GM21447 (cell line): ENCODE data around the gene DDX11.
"Not testable (repeated sequence)": the region's sequence is repeated elsewhere in the genome, so short reads cannot be mapped to it uniquely, and the experiment has no call there.

Source experiments
- ATAC-seq: cut with Tn5 transposase; IDR thresholded peaks from one replicate; pipeline ENCODE4 v1.9.1; 2021; ENCODE audit not compliant: unreplicated experiment

DDX11 gene

DNA sequence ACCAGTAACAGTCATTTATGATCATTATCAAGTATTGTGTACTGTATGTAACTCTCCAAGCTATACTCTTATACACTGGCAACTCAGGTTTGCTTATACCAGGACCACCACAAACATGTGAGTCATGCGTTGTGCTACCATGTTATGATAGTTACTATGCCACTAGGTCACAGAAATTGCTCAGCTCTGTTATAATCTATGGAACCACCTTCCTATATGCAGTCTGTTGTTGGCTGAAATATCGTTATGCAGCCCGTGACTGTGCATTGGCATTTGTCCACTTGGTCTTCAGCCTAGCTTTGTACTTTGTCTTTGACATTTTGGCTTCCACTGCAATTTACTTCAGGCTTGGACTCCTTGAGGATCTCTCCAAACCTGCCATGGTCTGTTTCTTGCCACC is 7.5 kb upstream of the DDX11 start:
- not testable (repeated sequence) for ATAC-seq

DNA sequence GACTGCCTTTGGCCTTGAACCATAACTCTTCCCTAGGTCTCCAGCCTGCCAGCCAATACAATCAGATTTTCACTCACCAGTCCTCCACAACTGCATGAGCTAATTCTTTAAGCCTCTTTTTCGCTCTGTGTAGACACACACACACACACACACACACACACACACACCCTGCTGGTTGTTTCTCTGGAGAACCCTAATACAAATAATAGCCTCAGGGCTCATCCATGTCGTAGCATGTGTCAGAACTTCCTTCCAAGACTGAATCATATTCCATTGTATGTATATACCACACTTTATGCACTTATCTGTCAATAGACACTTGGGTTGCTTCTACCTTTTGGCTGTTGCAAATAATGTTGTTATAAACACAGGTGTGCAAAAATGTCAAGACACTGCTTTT is 6.0 kb upstream of the DDX11 start:
- ATAC-seq: not testable (repeated sequence)

DNA sequence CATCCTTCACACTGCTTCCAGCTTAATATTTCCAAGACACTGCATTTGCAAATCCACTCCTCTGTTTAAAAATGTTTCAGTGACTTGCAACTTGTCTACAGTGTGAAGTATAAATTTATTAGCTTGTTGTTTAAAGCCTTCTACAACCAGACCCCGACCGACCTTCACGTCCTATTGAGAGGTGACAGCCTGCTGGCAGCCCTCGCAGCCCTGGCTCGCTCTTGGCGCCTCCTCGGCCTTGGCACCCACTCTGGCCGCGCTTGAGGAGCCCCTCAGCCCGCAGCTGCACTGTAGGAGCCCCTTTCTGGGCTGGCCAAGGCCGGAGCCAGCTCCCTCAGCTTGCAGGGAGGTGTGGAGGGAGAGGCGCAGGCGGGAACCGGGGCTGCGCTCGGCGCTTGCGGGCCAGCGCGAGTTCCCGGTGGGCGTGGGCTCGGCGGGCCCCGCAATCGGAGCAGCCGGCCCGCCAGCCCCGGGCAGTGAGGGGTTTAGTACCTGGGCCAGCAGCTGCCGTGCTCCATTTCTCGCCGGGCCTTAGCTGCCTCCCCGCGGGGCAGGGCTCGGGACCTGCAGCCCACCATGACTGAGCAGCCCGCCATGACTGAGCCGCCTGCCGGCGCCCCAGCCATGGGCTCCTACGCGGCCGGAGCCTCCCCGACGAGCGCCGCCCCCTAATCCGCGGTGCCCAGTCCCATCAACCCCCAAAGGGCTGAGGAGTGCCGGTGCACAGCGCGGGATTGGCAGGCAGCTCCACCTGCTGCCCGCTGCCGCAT is 2.5 kb upstream of the DDX11 start:
- ATAC-seq: not testable (repeated sequence)

DNA sequence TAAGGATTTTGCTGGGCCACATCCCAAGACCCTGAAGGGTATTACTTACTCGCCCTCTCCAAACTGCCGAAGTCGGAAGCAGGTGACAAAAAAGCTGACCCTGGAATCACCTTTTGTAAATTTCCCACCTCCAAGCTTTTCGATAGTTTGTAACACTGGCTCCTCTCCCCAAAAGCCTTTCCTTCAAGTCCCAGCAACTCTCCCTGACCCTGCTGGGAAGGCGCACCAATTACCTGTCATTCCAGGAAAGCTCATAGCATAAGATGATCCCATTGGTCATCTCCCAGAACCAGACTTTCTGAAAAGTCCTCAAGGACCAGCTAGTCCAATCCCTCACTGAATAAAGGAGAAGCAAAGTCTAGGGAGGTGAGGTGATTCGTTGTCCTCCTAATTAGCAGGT is 698 bp upstream of the DDX11 start:
- not testable (repeated sequence) for ATAC-seq

DNA sequence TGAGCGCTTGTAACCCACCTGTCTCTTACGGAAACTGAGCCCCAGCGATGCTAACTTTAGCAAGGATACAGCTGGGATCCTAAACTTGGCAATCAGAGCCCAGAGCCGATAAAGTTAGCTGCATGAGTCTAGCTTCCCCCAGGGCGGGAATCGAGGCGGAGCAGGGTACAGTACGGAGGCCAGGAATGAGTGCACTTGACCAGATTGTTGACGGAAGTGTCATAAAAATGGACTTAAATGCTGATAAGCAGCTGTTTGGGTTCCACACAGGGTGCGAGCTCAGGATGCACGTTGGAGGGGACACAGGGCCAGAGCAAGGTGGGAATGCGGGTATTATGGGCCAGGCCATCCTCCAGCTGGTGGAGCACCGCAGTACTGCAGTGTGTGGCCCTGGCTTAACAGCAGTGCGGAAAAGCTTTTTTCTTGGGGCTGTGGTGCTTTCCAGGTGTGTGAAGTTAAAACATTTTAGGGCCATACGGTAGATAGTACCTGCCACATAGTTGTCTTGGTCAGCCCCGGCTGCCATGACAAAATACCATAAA is 744 bp downstream of the DDX11 start:
- ATAC-seq: peak; percentile 43

DNA sequence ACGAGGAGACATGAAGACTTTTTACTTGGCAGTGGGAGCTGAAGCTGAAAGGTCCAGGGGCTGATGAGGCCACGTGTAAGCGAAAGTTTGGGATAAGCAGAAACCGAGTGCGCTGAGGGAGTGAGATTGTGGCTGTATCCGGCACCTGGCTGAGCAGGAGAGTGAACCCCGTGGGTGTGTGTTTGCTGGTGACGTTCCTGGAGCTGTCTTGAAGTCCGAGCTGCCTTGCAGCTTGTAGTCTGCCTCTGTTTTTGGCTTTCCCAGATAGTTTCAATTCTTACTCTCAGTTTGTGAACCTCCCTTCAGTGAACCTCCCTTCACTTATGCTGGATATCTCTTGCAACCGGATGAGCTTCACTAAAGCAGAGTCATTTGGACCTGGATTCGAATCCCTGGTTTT is 2.5 kb downstream of the DDX11 start:
- not testable (repeated sequence) for ATAC-seq

DNA sequence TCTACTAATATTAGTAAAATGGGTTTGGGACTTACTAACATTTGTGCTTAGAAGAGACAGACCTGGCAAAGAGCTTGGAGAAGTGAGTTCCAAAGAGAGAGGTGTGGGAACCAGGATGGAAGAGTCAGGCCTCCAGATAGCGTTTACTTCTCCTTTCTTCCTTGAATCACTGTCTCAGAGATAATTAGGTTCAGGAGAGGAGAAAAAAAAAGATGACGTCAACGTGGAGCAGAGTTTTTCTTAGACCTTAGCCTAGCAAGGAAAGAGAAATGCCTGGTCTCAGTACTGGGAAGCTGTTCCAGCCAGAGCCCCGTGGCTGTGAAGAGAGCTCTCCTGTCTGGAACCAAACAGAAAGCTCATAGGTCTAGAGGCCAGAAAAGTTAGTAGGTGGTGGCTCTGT is 3.4 kb downstream of the DDX11 start:
- ATAC-seq: not testable (repeated sequence)

DNA sequence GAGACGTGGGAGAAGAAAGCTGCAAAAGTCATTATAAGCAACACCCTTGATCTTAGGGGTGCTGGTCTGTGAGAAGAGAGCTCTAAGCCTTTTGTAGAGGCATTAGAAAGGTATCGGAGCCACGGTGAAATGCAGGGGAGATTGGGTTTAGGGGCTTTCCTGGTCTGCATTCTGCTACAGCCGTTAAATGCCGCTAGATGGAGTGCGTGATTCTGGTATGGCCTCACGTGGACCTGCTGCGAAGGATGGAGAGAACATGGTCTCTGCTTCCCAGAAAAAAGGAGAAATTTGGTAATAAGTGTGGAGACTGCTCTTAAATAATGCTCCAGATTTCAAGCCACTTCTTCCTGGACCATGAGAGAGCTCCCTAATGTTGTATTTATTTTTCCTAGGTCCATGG is 4.3 kb downstream of the DDX11 start:
- not testable (repeated sequence) for ATAC-seq

DNA sequence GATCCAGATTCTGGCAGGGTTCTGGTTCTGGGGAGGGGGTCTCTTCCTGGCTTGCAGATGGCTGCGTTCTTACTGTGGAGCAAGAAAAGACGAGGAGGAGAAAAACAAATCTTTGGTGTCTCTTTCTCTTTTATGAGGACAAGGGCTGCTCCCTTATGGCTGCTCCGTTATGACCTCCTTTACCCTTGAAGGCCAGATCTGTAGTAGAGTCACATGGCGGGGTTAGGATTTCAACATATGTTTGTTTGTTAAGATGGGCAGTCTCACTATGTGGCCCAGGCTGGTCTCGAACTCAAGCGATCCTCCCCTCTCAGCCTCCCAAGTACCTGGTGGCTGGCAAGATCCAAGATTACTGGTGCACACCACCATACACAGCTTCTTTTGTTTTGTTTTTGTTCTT is 5.8 kb downstream of the DDX11 start:
- ATAC-seq: not testable (repeated sequence)

DNA sequence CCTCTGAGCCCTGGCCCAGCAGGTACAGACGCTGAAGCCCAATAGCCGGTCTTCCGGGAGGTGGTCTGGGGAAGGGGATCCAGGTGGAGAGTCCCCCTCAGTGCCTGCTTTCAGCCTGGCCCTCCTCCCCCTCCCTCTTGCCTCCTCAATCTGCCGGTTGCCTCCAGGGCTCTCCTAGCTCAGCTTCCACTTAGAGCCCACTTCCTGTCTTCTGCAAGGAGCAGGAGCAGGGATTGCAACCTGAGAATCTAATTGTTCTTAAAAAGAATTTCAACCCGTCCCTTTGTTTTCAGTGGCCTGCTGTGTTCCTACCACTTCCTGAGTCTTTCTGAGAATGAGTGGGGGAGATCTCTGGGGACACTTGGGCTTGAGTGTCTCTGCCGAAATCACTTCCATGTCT is 6.6 kb downstream of the DDX11 start:
- ATAC-seq: not testable (repeated sequence)

DNA sequence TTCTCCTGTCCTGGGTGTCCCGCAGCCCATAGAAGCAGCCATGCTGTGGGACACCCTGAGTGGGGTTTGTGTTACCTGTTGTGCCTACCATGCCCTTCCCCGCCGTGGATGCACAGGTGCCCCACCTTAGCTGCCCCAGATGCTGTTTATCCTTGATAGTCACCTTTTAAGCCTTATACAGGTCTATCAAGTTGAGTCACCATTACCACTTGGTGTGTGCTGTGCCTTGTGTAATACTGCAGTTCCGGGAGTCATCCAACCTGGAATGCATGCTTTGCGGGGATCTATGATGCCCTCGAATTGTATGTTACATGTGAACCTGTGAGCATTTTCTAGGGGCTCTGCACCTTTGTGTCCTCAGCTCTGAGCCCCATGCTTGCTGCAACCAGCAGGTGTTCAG is 7.6 kb downstream of the DDX11 start:
- not testable (repeated sequence) for ATAC-seq

DNA sequence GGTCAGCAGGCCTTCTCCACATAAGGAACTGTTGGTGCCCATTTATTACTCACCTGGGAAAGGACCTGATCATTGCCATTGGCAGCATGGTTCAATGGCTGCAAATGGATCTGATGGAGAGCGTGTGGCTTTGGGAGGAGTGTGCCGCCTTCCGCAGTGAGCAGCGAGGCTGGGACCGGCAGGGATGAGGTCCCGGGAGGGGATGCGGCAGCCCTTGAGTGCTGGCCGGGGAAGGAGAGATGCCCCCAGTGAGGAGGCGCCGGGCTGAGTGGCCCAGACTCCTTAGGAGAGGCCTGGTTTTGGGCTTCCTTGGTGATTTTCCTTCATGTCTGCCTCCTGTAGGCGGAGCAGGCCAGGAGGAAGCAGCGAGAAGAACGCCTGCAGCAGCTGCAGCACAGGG is 10.6 kb downstream of the DDX11 start:
- ATAC-seq: not testable (repeated sequence)

DNA sequence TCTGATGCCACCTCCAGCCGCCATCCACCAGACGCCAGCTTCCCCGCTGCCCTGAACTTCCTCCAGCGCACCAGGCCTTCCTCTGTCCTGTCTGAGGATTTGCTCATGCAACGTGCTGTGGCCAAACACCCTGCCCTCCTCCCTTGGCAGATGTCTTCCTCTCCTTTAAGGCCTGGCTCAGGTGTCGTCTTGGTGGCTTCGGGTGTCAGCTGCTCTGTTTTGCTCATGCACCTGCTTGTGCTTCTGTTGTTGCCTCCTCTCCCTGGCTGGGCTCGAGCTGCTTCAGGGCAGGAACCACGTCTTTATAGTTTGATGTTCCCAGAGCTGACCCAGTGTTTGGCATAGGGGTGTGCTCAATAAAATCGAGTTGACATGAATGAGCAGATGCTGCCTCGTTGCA is 12.4 kb downstream of the DDX11 start:
- ATAC-seq: not testable (repeated sequence)

DNA sequence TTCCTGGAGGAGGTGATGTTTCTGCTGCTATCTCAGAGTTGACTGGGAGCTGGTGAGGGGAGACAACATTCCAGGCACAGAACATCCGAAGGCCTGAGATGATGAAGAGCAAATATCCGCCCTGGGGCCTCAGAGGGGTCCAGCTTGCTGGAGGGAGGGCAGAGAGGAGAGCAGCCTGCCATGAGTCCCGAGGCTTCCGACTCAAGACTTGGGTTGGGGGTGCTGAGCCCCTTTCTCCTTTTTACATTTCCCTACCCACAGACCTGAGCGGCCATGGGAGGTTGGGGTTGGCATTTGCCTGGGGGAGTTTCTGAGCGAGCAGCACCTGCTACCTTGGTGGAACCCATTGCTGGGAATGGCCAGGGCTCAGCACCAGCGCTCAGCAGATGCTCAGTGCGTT is 13.8 kb downstream of the DDX11 start:
- ATAC-seq: not testable (repeated sequence)

DNA sequence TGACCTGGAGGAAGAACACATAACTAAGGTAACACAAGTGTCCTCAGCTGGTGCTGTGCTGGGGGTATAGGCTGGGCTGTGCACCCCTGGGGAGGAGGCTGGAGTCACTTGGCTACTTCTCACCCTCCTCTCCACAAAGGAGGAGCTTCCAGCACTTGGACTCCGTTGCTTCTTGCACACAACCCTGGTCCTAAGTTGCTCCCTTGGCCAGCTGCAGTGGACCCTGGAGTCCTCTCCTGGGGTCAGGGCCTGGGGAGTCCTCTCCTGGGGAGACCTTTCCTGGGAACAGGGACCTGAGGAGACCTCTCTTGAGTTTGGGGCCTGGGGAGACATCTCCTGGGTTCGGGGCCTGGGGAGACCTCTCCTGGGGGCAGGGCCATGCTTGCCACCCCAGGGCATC is 14.3 kb downstream of the DDX11 start:
- ATAC-seq: not testable (repeated sequence)

DNA sequence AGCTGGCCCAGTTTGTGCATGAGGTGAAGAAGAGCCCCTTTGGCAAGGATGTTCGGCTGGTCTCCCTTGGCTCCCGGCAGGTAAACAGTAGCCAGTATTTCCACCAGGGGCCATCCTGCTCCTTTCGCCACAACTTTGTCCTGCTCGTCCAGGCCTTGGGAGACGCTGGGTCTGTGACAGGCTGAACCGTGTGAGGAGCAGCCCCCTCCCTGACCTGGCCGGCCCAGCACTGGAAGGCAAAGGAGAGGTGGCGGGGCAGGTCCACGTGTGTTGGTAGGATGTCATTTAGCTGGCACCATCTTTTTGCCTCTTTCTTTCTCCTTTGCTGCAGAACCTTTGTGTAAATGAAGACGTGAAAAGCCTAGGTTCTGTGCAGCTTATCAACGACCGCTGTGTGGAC is 15.4 kb downstream of the DDX11 start:
- no peak for ATAC-seq

DNA sequence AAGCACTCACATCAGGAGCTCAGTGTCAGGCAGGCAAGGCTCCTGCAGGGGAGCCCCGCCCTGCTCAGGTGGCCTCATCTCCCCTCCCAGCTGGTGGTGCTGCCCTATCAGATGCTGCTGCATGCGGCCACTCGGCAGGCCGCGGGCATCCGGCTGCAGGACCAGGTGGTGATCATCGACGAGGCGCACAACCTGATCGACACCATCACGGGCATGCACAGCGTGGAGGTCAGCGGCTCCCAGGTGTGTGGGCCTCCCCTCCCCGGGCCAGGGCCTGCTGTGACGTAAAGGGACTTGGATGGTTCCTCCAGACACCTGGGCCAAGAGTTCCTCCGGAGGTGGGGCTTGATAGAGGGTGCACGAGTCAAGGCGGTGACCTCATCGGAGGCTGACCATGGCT is 18.0 kb downstream of the DDX11 start:
- ATAC-seq: not testable (repeated sequence)

DNA sequence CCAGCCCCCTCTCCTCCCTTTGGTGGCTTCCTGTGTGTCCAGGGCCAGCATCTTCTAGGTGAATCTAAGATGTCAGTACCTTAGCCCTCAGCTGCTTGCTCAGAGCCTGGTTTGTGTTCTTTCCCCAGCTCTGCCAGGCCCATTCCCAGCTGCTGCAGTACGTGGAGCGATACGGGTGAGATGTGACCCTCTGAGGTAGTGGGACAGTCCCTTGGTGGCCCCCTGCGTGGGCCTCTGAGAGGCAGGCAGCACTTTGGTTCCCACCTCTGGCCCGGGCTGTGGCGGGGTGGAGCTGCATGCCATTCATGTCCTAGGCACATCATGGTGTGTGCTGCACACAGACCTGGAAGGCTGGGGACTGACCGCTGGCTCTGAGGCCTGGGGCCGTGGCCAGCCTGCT is 19.1 kb downstream of the DDX11 start:
- ATAC-seq: not testable (repeated sequence)

DNA sequence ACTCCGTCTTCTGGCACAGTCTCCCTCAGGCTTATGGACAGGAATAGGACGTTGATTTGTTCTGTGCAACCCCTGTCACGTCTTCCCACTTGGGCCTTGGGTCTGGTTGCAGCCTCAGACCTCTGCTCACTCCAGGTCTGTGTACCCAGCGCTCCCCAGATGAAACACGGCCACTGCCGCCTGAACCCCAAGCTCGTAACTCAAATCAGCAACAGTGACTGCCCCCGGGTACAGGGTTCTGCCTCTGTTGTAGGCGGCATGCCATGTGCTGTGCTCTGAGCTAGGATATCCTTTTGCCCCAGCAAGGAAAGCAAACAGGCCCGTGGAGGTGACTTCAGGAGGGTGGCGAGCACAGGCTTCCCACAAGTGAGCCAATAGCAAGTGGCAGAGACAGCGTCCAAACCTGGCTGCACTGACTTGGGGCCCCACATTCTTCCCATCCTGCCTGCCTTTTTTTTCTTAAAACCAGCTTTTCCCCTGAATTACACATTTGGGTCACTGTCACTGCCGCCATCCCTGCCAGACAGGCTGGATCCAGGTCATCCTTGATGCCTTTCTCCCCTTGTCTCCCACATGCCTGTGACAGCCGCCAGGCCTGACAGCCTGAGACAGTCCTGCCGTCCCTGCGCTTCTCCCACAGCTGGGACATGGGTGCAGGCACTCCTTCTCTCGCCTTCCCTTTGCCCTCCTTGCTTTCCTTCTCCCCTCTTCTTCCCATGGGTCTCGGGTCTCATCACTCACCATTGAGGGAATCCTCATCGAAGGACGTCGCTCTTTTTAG is 21.6 kb downstream of the DDX11 start:
- not testable (repeated sequence) for ATAC-seq

DNA sequence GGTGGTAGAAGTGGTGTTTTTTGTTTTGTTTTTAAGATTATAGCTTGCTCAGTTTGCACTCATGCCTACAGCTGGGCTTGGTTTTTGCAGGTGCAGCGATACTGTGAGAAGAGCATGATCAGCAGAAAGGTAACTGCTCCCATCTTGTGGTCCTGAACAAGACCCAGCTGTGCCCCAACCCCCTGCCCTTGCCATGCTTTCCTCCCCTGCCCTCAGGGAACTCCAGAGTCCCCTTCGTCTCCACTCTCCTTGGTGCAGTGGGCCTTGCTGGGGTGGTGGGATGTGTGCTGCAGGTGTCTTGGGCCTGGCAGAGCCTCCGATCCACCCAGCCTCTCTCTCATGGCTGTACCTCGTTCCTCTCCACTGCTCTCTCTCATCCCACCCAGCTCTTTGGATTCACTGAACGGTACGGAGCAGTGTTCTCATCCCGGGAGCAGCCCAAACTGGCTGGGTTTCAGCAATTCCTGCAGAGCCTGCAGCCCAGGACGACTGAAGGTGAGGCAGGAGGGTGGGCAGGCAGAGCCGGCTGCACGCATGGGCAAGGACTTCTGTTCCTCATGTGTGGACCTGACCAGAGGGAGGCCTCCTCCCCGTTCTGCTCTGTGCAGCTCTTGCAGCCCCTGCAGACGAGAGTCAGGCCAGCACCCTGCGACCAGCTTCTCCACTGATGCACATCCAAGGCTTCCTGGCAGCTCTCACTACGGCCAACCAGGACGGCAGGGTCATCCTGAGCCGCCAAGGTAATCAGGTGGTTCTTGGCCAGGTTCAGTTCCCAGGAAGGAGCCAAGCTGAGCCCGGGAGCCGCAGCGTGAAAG is 22.8 kb downstream of the DDX11 start:
- not testable (repeated sequence) for ATAC-seq

DNA sequence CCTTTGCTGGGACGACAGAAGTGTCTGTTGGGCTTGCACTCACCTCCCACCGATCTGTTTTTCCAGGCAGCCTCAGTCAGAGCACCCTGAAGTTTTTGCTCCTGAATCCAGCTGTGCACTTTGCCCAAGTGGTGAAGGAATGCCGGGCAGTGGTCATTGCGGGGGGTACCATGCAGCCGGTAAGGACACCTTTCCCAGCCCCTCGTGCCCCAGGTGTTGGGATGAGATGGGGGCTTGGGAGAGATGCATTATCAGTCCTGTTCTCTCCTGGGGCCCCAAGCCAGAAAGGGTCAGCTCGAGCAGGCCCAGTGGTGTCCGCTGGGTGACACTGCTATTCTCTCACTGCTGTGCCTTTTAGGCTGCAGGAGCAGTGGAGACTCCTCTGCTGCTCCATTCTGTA is 24.2 kb downstream of the DDX11 start:
- ATAC-seq: not testable (repeated sequence)
